Transverse colon (tissue), 4 donors: ENCODE data around the gene PHF5A. TPM values are rescaled to one million over a fixed set of nuclear protein-coding genes. Genes with fewer than 3 reads are reported as not detected.

Experiments used
- DNase-seq: peaks from one replicate; pipeline ENCODE4 v3.0.0-alpha.2; 2019
- H3K27ac ChIP-seq, 4 donors: fragments of 200-600 bp; sonication (generic); 2 replicates each; pipeline ENCODE4 v1.5.1; 2016 to 2018; ENCODE audit warnings: inconsistent platforms in 4 of 4
- H3K27me3 ChIP-seq: fragments of 200-600 bp; sonication (generic); 2 replicates; pipeline ENCODE4 v1.5.1; 2017; ENCODE audit warnings: inconsistent platforms
- H3K36me3 ChIP-seq, 4 donors: fragments of 200-600 bp; sonication (generic); 2 replicates each; pipeline ENCODE4 v1.5.1; 2017 to 2019; ENCODE audit warnings: inconsistent platforms in 4 of 4
- H3K4me1 ChIP-seq, 4 donors: fragments of 200-600 bp; sonication (generic); 2 replicates each; pipeline ENCODE4 v1.5.1; 2017 to 2020; ENCODE audit warnings: inconsistent platforms in 4 of 4
- H3K4me3 ChIP-seq, 4 donors: fragments of 200-600 bp; sonication (generic); 1 replicate in 1 of 4; 2 replicates in 3 of 4; pipeline versions ENCODE4 v1.5.1 to v1.6.1; 2017 to 2019; ENCODE audit warnings: inconsistent platforms in 4 of 4
- H3K9me3 ChIP-seq, 2 donors: fragments of 200-600 bp; sonication (generic); 2 replicates each; pipeline ENCODE4 v1.5.1; 2017 to 2019; ENCODE audit warnings: inconsistent platforms in 2 of 2
- CTCF ChIP-seq, 5 experiments: fragments of 200-600 bp in 3 of 5; fragments of 450-650 bp in 2 of 5; sonication (generic) in 3 of 5; IDR thresholded peaks; 1 replicate in 2 of 5; 2 replicates in 3 of 5; pipeline ENCODE4 v1.5.1; 2016 to 2017; ENCODE audit warnings: antibody characterized with exemption in 5 of 5, inconsistent platforms in 3 of 5, mild to moderate bottlenecking in 2 of 5, moderate library complexity in 1 of 5
- EP300 ChIP-seq: sonication (generic); formaldehyde crosslinking; IDR thresholded peaks from one replicate; pipeline ENCODE4 v1.6.1; 2017; ENCODE audit warnings: antibody characterized with exemption, low read depth
- POLR2A ChIP-seq: fragments of 450-650 bp; IDR thresholded peaks from one replicate; pipeline ENCODE4 v1.6.1; 2016; ENCODE audit warnings: antibody characterized with exemption, mild to moderate bottlenecking, moderate library complexity
- POLR2AphosphoS5 ChIP-seq, 3 donors: sonication (generic); formaldehyde crosslinking; IDR thresholded peaks; one replicate each; pipeline ENCODE4 v1.6.1; 2016; ENCODE audit warnings: antibody characterized with exemption in 3 of 3
- WGBS, 2 donors: methylation state at CpG; one replicate each; pipeline ENCODE4 v1.1.5; 2018; ENCODE audit warnings: low coverage in 1 of 2; 5-methylcytosine and 5-hydroxymethylcytosine counted together
- in situ Hi-C, 4 donors: fragments of 200-750 bp; cut with MboI; loops; one replicate each; pipeline versions ENCODE4 v1.15.0 to v1.15.1; 2017; ENCODE audit warnings: low sequenced_read_pairs in 3 of 4, low pct_ligation_motif_present in 1 of 4, low pct_unique_long_range_greater_than_20kb in 1 of 4
- intact Hi-C: fragments of 100-400 bp; cut with DNase I; formaldehyde crosslinking; loops from one replicate; pipeline ENCODE4 v1.15.1; 2023; ENCODE audit warnings: low total_unique reads
- total RNA-seq, 4 donors: library from RNA; depleted of rRNA; stranded (reverse); fragments of >200 nt; gene quantifications; one replicate each; pipeline ENCODE4 v1.1.0, GENCODE V29; 2016

PHF5A gene
- total RNA-seq = 10 to 100 TPM in 3 of 4 donors, 1 to 10 TPM in 1; 3.0 to 33.9 (median 25.0) TPM

GRCh38 chr22:41468381-41469217 is at the start of gene PHF5A, which contains the start of gene ACO2:
Gene PHF5A, minus strand, starts transcription at chr22:41468692. Its CDS starts 39 bp downstream, at chr22:41468653.
Gene ACO2, plus strand, starts transcription at chr22:41469117. Its CDS starts 30 bp downstream, at chr22:41469147.
- intact Hi-C loops = no loop called here
- in situ Hi-C loops = no loop called here
- H3K27ac ChIP-seq = peak within 1 kb of the TSS; percentile 96 to 100 (median 98)
- peak; percentile 98 for DNase-seq
- no peaks in the 10 kb centered on the region for H3K9me3 ChIP-seq
- peak within 1 kb of the TSS; percentile 72 to 100 (median 88) for H3K4me3 ChIP-seq
- TF ChIP-seq POLR2A (peak; percentile 79), EP300 (no peak), POLR2AphosphoS5 (IDR thresholded peaks at IDR 0.05) (peak; percentile 90 to 96 (median 94)), CTCF (IDR thresholded peaks at IDR 0.05) (peak in 1 of 5 experiments; percentile 32)
- no peaks in the 10 kb centered on the region for H3K27me3 ChIP-seq
- H3K4me1 ChIP-seq = peaks cover 12 to 45% (median 29%) of the 10 kb centered on the region in 4 donors
- H3K36me3 ChIP-seq = peaks cover 0 to 34% (median 16%) of the 10 kb centered on the region in 4 donors
- 1% methylated on average over 44 of the region's 51 CpGs; no CpG with 5 or more reads in 1 of the 2 donors for WGBS, 2 donors

GRCh38 chr22:41518048-41518347 is 49.5 kb upstream of the PHF5A start:
- Histone ChIP-seq H3K27me3 (no peaks in the 10 kb centered on the region), H3K9me3 (no peaks in the 10 kb centered on the region), H3K4me3 (no peak overlapping the region), H3K4me1 (peaks cover 0 to 14% (median 0%) of the 10 kb centered on the region in 4 donors), H3K27ac (peak overlapping the region in 1 of 4 donors; percentile 23), H3K36me3 (peaks cover 0 to 30% (median 13%) of the 10 kb centered on the region in 4 donors)
- WGBS, 2 donors = 84% methylated on average over 7 of the region's 7 CpGs; no CpG with 5 or more reads in 1 of the 2 donors
- no peak for DNase-seq
- no peak for TF ChIP-seq EP300
- no peak for TF ChIP-seq POLR2A
- no peak for TF ChIP-seq POLR2AphosphoS5 (IDR thresholded peaks at IDR 0.05)
- TF ChIP-seq CTCF (IDR thresholded peaks at IDR 0.05) = no peak
- intact Hi-C loops = loop anchor here (5.0 kb wide), 1 partner anchor 116 kb away; no protein-coding TSS in a partner anchor
- in situ Hi-C loops = loop anchor here in 3 of 4 donors (5.0 to 10.0 kb wide), 2 partner anchors 111 to 113 kb away; no protein-coding TSS in a partner anchor

- WGBS, 2 donors = 62% methylated on average over 18 of the region's 22 CpGs; no CpG with 5 or more reads in 1 of the 2 donors
- in situ Hi-C loops (loop anchor here in 3 of 4 donors (5.0 to 10.0 kb wide), 2 partner anchors 110 to 113 kb away; no protein-coding TSS in a partner anchor), intact Hi-C loops (loop anchor here (5.0 kb wide), 1 partner anchor 115 kb away; no protein-coding TSS in a partner anchor)
- H3K9me3 ChIP-seq = no peaks in the 10 kb centered on the region
- H3K27ac ChIP-seq = peak overlapping the region in 3 of 4 donors; percentile 23 to 41 (median 33)
- no peak overlapping the region for H3K4me3 ChIP-seq
- no peaks in the 10 kb centered on the region for H3K27me3 ChIP-seq
- H3K36me3 ChIP-seq = peaks cover 0 to 35% (median 13%) of the 10 kb centered on the region in 4 donors
- H3K4me1 ChIP-seq = peaks cover 0 to 16% (median 0%) of the 10 kb centered on the region in 4 donors
- DNase-seq = peak; percentile 81
- TF ChIP-seq CTCF (IDR thresholded peaks at IDR 0.05) = peak; percentile 89 to 92 (median 90)
- no peak for TF ChIP-seq POLR2A
- peak in 1 of 3 donors; percentile 31 for TF ChIP-seq POLR2AphosphoS5 (IDR thresholded peaks at IDR 0.05)
Measured at GRCh38 chr22:41517172-41518047, 48.9 kb upstream of the PHF5A start.
